DOHH2 (cell line): ENCODE data around the gene STAM.

Experiments used
- H3F3A ChIP-seq: fragments of 200-600 bp; sonication (generic), shearing (Covaris generic); 2 replicates; pipeline ENCODE4 v1.6.0; 2016; ENCODE audit warnings: antibody characterized with exemption, mild to moderate bottlenecking; ENCODE audit not compliant: control insufficient read depth, insufficient read depth
- H3K27ac ChIP-seq: fragments of 200-600 bp; sonication (generic); 2 replicates; pipeline ENCODE4 v1.5.1; 2014; ENCODE audit warnings: low read depth, mild to moderate bottlenecking, low read length, moderate library complexity
- H3K27me3 ChIP-seq: fragments of 200-600 bp; sonication (generic); 2 replicates; pipeline ENCODE4 v1.6.1; 2014; ENCODE audit warnings: mild to moderate bottlenecking, low read length, mixed read lengths; ENCODE audit not compliant: control insufficient read depth
- H3K36me3 ChIP-seq: fragments of 200-600 bp; sonication (generic); 2 replicates; pipeline ENCODE4 v1.6.1; 2014; ENCODE audit warnings: mild to moderate bottlenecking, low read length, moderate library complexity, mixed read lengths; ENCODE audit not compliant: control insufficient read depth
- H3K4me1 ChIP-seq: fragments of 200-600 bp; sonication (generic); 2 replicates; pipeline ENCODE4 v1.6.1; 2014; ENCODE audit warnings: mild to moderate bottlenecking, low read length, mixed read lengths; ENCODE audit not compliant: control insufficient read depth
- H3K4me2 ChIP-seq: fragments of 200-600 bp; sonication (generic); 2 replicates; pipeline ENCODE4 v1.6.0; 2014; ENCODE audit warnings: mild to moderate bottlenecking, low read length, moderate library complexity
- H3K4me3 ChIP-seq: fragments of 200-600 bp; sonication (generic); 2 replicates; pipeline ENCODE4 v1.5.1; 2014; ENCODE audit warnings: mild to moderate bottlenecking, low read length, mixed read lengths
- H3K79me2 ChIP-seq: fragments of 200-600 bp; sonication (generic); 2 replicates; pipeline ENCODE4 v1.6.1; 2014; ENCODE audit warnings: mild to moderate bottlenecking, low read length, mixed read lengths; ENCODE audit not compliant: control insufficient read depth
- H3K9me2 ChIP-seq: fragments of 200-600 bp; sonication (generic); replicated peaks from 2 replicates; pipeline ENCODE4 v1.6.1; 2014; ENCODE audit warnings: mild to moderate bottlenecking, low read length, mixed read lengths; ENCODE audit not compliant: control insufficient read depth
- H3K9me3 ChIP-seq: fragments of 200-600 bp; sonication (generic); 2 replicates; pipeline ENCODE4 v1.6.1; 2014; ENCODE audit warnings: antibody characterized with exemption, low read length, mixed read lengths; ENCODE audit not compliant: control insufficient read depth, insufficient read depth
- H4K20me1 ChIP-seq: fragments of 200-600 bp; sonication (generic); 2 replicates; pipeline ENCODE4 v1.6.0; 2014; ENCODE audit warnings: low read depth, mild to moderate bottlenecking, antibody characterized with exemption, low read length, moderate library complexity; ENCODE audit not compliant: control insufficient read depth, insufficient read depth
- EZH2phosphoT487 ChIP-seq: fragments of 200-600 bp; sonication (generic); IDR thresholded peaks from 2 replicates; pipeline ENCODE4 v1.6.1; 2017; ENCODE audit warnings: borderline replicate concordance, mild to moderate bottlenecking, antibody characterized with exemption, low read length, moderate library complexity, mixed read lengths
- TF ChIP-seq, protein P1 (sequence below): fragments of 200-600 bp; sonication (generic); IDR thresholded peaks from one replicate; pipeline ENCODE4 v1.5.1; 2014; ENCODE audit warnings: antibody characterized with exemption, mild to moderate bottlenecking, low read depth, low read length; ENCODE audit not compliant: poor library complexity, severe bottlenecking

Gene STAM

DNA sequence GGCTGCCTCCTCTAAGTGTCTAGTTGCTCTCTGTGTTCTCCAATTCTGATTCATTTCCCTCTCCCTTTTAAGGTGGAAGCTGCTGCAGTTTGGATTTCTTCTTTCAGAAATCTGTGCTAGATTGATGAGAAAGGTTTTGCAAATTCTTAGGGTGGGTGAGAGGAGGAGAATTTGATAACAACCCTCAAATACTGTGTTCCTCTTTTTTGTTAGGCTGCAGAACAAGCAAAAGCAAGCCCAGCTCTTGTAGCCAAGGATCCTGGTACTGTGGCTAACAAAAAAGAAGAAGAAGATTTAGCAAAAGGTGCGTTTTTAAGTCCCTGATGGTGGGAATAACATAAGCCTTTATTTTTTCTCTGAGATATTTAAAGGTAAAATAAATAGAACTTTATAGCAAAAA is 49.1 kb downstream of the STAM start:
- Histone ChIP-seq H3F3A (no peaks in the 10 kb centered on the region), H3K4me1 (no peaks in the 10 kb centered on the region), H4K20me1 (no peaks in the 10 kb centered on the region), H3K79me2 (no peaks in the 10 kb centered on the region), H3K9me2 (no peaks in the 10 kb centered on the region), H3K4me2 (no peak overlapping the region), H3K9me3 (no peaks in the 10 kb centered on the region), H3K36me3 (peaks cover 14% of the 10 kb centered on the region), H3K27me3 (no peaks in the 10 kb centered on the region), H3K4me3 (no peak overlapping the region), H3K27ac (no peak overlapping the region)
- TF ChIP-seq, protein P1, sequence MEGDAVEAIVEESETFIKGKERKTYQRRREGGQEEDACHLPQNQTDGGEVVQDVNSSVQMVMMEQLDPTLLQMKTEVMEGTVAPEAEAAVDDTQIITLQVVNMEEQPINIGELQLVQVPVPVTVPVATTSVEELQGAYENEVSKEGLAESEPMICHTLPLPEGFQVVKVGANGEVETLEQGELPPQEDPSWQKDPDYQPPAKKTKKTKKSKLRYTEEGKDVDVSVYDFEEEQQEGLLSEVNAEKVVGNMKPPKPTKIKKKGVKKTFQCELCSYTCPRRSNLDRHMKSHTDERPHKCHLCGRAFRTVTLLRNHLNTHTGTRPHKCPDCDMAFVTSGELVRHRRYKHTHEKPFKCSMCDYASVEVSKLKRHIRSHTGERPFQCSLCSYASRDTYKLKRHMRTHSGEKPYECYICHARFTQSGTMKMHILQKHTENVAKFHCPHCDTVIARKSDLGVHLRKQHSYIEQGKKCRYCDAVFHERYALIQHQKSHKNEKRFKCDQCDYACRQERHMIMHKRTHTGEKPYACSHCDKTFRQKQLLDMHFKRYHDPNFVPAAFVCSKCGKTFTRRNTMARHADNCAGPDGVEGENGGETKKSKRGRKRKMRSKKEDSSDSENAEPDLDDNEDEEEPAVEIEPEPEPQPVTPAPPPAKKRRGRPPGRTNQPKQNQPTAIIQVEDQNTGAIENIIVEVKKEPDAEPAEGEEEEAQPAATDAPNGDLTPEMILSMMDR, result no peak
- no peak for TF ChIP-seq EZH2phosphoT487

DNA sequence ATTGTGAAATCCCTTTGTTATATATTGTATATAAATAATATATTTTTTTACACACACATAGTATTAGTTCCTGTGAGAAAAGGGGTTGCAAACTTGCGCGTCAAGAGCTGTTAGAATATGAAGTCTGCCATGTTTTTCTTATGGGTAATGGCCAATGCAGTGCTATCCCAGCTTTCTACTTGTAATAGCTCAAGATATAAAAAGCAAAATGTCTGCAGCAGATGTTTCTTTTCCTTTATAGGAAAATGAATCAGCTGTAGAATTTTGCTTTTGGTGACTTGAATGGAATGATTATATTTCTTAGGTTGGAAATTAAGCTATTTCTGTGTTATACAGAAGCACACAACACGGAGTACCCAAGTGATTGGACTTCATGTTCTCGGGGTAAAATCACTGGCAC is 54.7 kb downstream of the STAM start:
- no peaks in the 10 kb centered on the region for H3K27me3 ChIP-seq
- H3K4me3 ChIP-seq, result no peak overlapping the region
- no peaks in the 10 kb centered on the region for H3K9me2 ChIP-seq
- no peaks in the 10 kb centered on the region for H3F3A ChIP-seq
- no peak for TF ChIP-seq EZH2phosphoT487
- TF ChIP-seq, protein P1, result no peak
- no peaks in the 10 kb centered on the region for H3K4me1 ChIP-seq
- no peak overlapping the region for H3K27ac ChIP-seq
- H3K9me3 ChIP-seq, result no peaks in the 10 kb centered on the region
- H3K4me2 ChIP-seq, result no peak overlapping the region
- H3K36me3 ChIP-seq, result peaks cover 2% of the 10 kb centered on the region
- no peaks in the 10 kb centered on the region for H3K79me2 ChIP-seq
- no peaks in the 10 kb centered on the region for H4K20me1 ChIP-seq

DNA sequence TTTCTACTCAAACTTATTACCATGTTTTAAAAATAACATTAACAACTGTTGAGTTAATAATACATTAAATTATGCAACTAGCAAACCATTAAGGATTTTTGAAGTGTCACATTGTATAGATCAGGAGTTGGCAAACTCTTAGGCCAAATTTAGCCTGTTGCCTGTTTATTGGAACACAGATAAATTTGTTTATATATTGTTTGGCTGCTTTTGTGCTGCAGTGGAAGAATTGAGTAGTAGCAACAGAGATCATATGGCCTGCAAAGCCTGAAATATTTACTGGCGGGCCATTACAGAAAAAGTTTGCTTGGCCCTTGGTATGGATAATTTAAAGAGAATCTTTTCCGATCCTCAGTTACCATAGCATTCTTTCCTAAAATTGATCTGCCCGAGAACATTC is 57.4 kb downstream of the STAM start:
- TF ChIP-seq, protein P1, result no peak
- no peak for TF ChIP-seq EZH2phosphoT487
- no peaks in the 10 kb centered on the region for H3K4me1 ChIP-seq
- H3K27ac ChIP-seq, result no peak overlapping the region
- no peaks in the 10 kb centered on the region for H3K27me3 ChIP-seq
- no peak overlapping the region for H3K4me3 ChIP-seq
- no peaks in the 10 kb centered on the region for H3F3A ChIP-seq
- peaks cover 3% of the 10 kb centered on the region for H3K36me3 ChIP-seq
- no peak overlapping the region for H3K4me2 ChIP-seq
- no peaks in the 10 kb centered on the region for H3K9me2 ChIP-seq
- H3K9me3 ChIP-seq, result no peaks in the 10 kb centered on the region
- no peaks in the 10 kb centered on the region for H3K79me2 ChIP-seq
- H4K20me1 ChIP-seq, result no peaks in the 10 kb centered on the region

DNA sequence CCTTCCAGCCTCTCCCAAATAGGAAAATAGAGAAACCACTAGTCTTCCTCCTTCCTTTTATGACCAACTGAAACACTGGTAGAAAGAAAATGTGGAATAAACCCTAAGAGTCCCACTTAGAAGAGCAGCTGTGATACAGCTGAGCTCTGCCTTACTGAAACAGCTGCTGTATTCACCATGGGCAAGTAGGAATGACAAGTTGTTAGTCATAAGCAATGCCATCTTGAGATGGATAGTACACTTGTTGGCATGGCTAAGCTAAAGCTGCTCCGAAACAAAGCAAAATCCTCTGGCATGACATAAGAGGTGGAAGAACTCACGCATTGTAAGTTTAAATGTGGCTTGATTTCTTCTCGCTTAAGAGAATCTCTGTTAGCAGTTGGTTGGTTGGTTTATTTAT is 59.8 kb downstream of the STAM start:
- TF ChIP-seq, protein P1, result no peak
- no peak for TF ChIP-seq EZH2phosphoT487
- peaks cover 3% of the 10 kb centered on the region for H3K36me3 ChIP-seq
- H3K27ac ChIP-seq, result no peak overlapping the region
- no peak overlapping the region for H3K4me3 ChIP-seq
- no peaks in the 10 kb centered on the region for H4K20me1 ChIP-seq
- no peaks in the 10 kb centered on the region for H3F3A ChIP-seq
- H3K9me3 ChIP-seq, result no peaks in the 10 kb centered on the region
- no peaks in the 10 kb centered on the region for H3K79me2 ChIP-seq
- H3K4me2 ChIP-seq, result no peak overlapping the region
- H3K9me2 ChIP-seq, result no peaks in the 10 kb centered on the region
- H3K27me3 ChIP-seq, result no peaks in the 10 kb centered on the region
- H3K4me1 ChIP-seq, result no peaks in the 10 kb centered on the region
